H9 (cell line): ENCODE results near the gene SLC35A3. TPM values are rescaled to one million over a fixed set of nuclear protein-coding genes. Genes with fewer than 3 reads are reported as not detected.
"Not testable (repeated sequence)": the region's sequence is repeated elsewhere in the genome, so short reads cannot be mapped to it uniquely, and the experiment has no call there.

Experiments
- DNase-seq: peaks from one replicate; pipeline ENCODE4 v3.0.0-alpha.2; 2017
- H2AFZ ChIP-seq: one replicate; pipeline ENCODE4 v1.6.1; 2013; ENCODE audit warnings: mild to moderate bottlenecking, low read length, control low read depth, moderate library complexity
- H2AK5ac ChIP-seq: 2 replicates; pipeline ENCODE4 v1.6.1; 2013; ENCODE audit warnings: low read length, control low read depth, mixed read lengths; ENCODE audit not compliant: insufficient read length
- H2BK120ac ChIP-seq: one replicate; pipeline ENCODE4 v1.6.1; 2013; ENCODE audit warnings: low read depth, mild to moderate bottlenecking, low read length, control low read depth, inconsistent platforms; ENCODE audit not compliant: poor library complexity, severe bottlenecking
- H2BK12ac ChIP-seq: 2 replicates; pipeline ENCODE4 v1.6.1; 2013; ENCODE audit warnings: low read length, control low read depth, mixed read lengths, low read depth; ENCODE audit not compliant: insufficient read length
- H2BK15ac ChIP-seq: 2 replicates; pipeline ENCODE4 v1.6.1; 2013; ENCODE audit warnings: low read depth, low read length, control low read depth
- H2BK20ac ChIP-seq: one replicate; pipeline ENCODE4 v1.6.1; 2013; ENCODE audit warnings: low read depth, mild to moderate bottlenecking, low read length, control low read depth, inconsistent platforms; ENCODE audit not compliant: poor library complexity, severe bottlenecking
- H2BK5ac ChIP-seq: 2 replicates; pipeline ENCODE4 v1.6.1; 2013; ENCODE audit warnings: low read length, control low read depth, mixed read lengths; ENCODE audit not compliant: insufficient read length
- H3K14ac ChIP-seq: 2 replicates; pipeline ENCODE4 v1.6.1; 2013; ENCODE audit warnings: low read length, control low read depth; ENCODE audit not compliant: insufficient read depth
- H3K18ac ChIP-seq: 2 replicates; pipeline ENCODE4 v1.6.1; 2013; ENCODE audit warnings: low read depth, mild to moderate bottlenecking, mixed read lengths, low read length, control low read depth; ENCODE audit not compliant: insufficient read length
- H3K23ac ChIP-seq: 2 replicates; pipeline ENCODE4 v1.6.1; 2013; ENCODE audit warnings: low read length, control low read depth, mixed read lengths, low read depth; ENCODE audit not compliant: insufficient read length
- H3K23me2 ChIP-seq: 2 replicates; pipeline ENCODE4 v1.6.1; 2013; ENCODE audit warnings: low read depth, mild to moderate bottlenecking, mixed read lengths, low read length, control low read depth; ENCODE audit not compliant: insufficient read length, poor library complexity, severe bottlenecking
- H3K27ac ChIP-seq: 2 replicates; pipeline ENCODE4 v1.5.1; 2013; ENCODE audit warnings: low read length, control low read depth, mixed read lengths, low read depth; ENCODE audit not compliant: insufficient read length
- H3K27me3 ChIP-seq: 2 replicates; pipeline ENCODE4 v1.6.1; 2013; ENCODE audit warnings: low read length, control low read depth, inconsistent platforms; ENCODE audit not compliant: insufficient read depth
- H3K4ac ChIP-seq: 2 replicates; pipeline ENCODE4 v1.6.1; 2013; ENCODE audit warnings: low read depth, mild to moderate bottlenecking, control low read depth, inconsistent platforms, low read length, moderate library complexity
- H3K4me1 ChIP-seq: 2 replicates; pipeline ENCODE4 v1.6.1; 2013; ENCODE audit warnings: low read length, control low read depth, inconsistent platforms; ENCODE audit not compliant: insufficient read depth
- H3K4me2 ChIP-seq: 2 replicates; pipeline ENCODE4 v1.6.1; 2013; ENCODE audit warnings: low read length, control low read depth, mixed read lengths; ENCODE audit not compliant: insufficient read length, insufficient read depth
- H3K56ac ChIP-seq: 2 replicates; pipeline ENCODE4 v1.6.1; 2013; ENCODE audit warnings: low read depth, mild to moderate bottlenecking, mixed read lengths, low read length, control low read depth; ENCODE audit not compliant: insufficient read length
- H3K79me1 ChIP-seq: 2 replicates; pipeline ENCODE4 v1.6.1; 2013; ENCODE audit warnings: low read depth, mild to moderate bottlenecking, moderate library complexity, low read length, control low read depth, inconsistent platforms; ENCODE audit not compliant: insufficient read depth, poor library complexity, severe bottlenecking
- H3K79me2 ChIP-seq: 2 replicates; pipeline ENCODE4 v1.6.1; 2013; ENCODE audit warnings: low read length, control low read depth, inconsistent platforms; ENCODE audit not compliant: insufficient read depth
- H3K9ac ChIP-seq: 2 replicates; pipeline ENCODE4 v1.6.1; 2013; ENCODE audit warnings: low read length, control low read depth, mixed read lengths; ENCODE audit not compliant: insufficient read length; ENCODE audit errors: extremely low read depth
- H3K9me3 ChIP-seq: one replicate; pipeline ENCODE4 v1.6.1; 2013; ENCODE audit warnings: low read depth, low read length, inconsistent platforms; ENCODE audit not compliant: control insufficient read depth
- H3T11ph ChIP-seq: one replicate; pipeline ENCODE4 v1.6.1; 2013; ENCODE audit warnings: mild to moderate bottlenecking, low read length, control low read depth, inconsistent platforms
- H4K20me1 ChIP-seq: one replicate; pipeline ENCODE4 v1.6.1; 2013; ENCODE audit not compliant: control insufficient read depth, insufficient read length, insufficient read depth
- H4K5ac ChIP-seq: 2 replicates; pipeline ENCODE4 v1.6.1; 2013; ENCODE audit warnings: low read depth, mild to moderate bottlenecking, mixed read lengths, low read length, control low read depth; ENCODE audit not compliant: insufficient read length
- H4K8ac ChIP-seq: replicated peaks from 2 replicates; pipeline ENCODE4 v1.6.1; 2013; ENCODE audit warnings: low read length, control low read depth, mixed read lengths, low read depth; ENCODE audit not compliant: insufficient read length
- H4K91ac ChIP-seq: 2 replicates; pipeline ENCODE4 v1.6.1; 2013; ENCODE audit warnings: low read depth, mild to moderate bottlenecking, moderate library complexity, mixed read lengths, low read length, control low read depth; ENCODE audit not compliant: insufficient read length
- H3K27ac Mint-ChIP-seq, 3 experiments: 2 replicates in 2 of 3; 3 replicates in 1 of 3; pipeline ENCODE4 v1.8.0; 2020 to 2021; ENCODE audit warnings: mixed read lengths in 3 of 3, mild to moderate bottlenecking in 1 of 3, moderate library complexity in 1 of 3
- H3K27me3 Mint-ChIP-seq: 2 replicates; pipeline ENCODE4 v1.8.0; 2021; ENCODE audit warnings: low read depth, mild to moderate bottlenecking, moderate library complexity, mixed read lengths
- H3K36me3 Mint-ChIP-seq, 3 experiments: 2 replicates in 2 of 3; 3 replicates in 1 of 3; pipeline ENCODE4 v1.8.0; 2020 to 2021; ENCODE audit warnings: low read depth in 3 of 3, mixed read lengths in 3 of 3; ENCODE audit not compliant: insufficient read depth in 1 of 3
- H3K4me1 Mint-ChIP-seq, 2 experiments: 2 replicates each; pipeline ENCODE4 v1.8.0; 2020; ENCODE audit warnings: mixed read lengths in 2 of 2
- H3K4me3 Mint-ChIP-seq, 2 experiments: 2 replicates in 1 of 2; 3 replicates in 1 of 2; pipeline ENCODE4 v1.8.0; 2020 to 2021; ENCODE audit warnings: mild to moderate bottlenecking in 2 of 2, mixed read lengths in 2 of 2, moderate library complexity in 1 of 2
- H3K9me3 Mint-ChIP-seq, 2 experiments: 2 replicates in 1 of 2; 3 replicates in 1 of 2; pipeline ENCODE4 v1.8.0; 2020; ENCODE audit warnings: mild to moderate bottlenecking in 2 of 2, mixed read lengths in 2 of 2, moderate library complexity in 1 of 2
- WGBS: extraction: QIAGEN DNeasy Blood & Tissue Kit; methylation state at CpG from one replicate; pipeline ENCODE4 v1.1.7; 2013; ENCODE audit warnings: missing lambda C conversion rate, low lambda C conversion rate, mixed read lengths; ENCODE audit not compliant: insufficient read length; ENCODE audit errors: extremely low coverage; 5-methylcytosine and 5-hydroxymethylcytosine counted together
- total RNA-seq: library from RNA; stranded (reverse); gene quantifications from 2 replicates; pipeline ENCODE4 v1.2.1, GENCODE V29; 2021
- TF ChIP-seq, protein P1 (sequence below): fragments of 200-600 bp; sonication (generic); conservative IDR thresholded peaks from 3 replicates; pipeline ENCODE4 v1.8.0; 2021; ENCODE audit warnings: antibody characterized with exemption, mild to moderate bottlenecking

The SLC35A3 gene
- total RNA-seq, 1 experiment from 2014 or later: 15.1 TPM

DNA sequence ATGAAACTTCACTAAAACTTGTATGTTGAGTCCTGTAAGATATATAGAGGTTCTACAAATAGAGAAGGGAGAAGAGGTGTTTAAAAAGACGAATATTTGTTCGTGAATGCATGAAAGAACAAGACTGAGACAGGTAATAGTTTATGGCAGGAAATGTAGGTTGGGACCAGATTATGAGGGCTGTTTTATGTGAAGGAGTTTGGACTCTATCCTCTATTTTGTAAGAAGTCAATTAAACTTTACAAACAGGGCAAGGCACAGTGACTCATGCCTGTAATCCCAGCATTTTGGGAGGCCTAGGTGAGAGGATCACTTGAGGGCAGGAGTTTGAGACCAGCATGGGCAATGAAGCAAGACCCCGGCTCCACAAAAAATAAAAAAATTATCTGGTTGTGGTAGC, 5.7 kb downstream of the SLC35A3 start:
- H2AK5ac ChIP-seq: no peak overlapping the region
- H3K23ac ChIP-seq: no peak overlapping the region
- peaks cover 0 to 5% (median 4%) of the 10 kb centered on the region in 3 experiments; a peak in 4 of 7 replicates for H3K36me3 Mint-ChIP-seq
- peaks cover 2% of the 10 kb centered on the region; the same call in 1 of the 2 replicates for H3K4me1 ChIP-seq
- H3K79me1 ChIP-seq: peaks cover 3% of the 10 kb centered on the region
- WGBS: 100% methylated on average over 2 of the region's 3 CpGs
- TF ChIP-seq, protein P1, sequence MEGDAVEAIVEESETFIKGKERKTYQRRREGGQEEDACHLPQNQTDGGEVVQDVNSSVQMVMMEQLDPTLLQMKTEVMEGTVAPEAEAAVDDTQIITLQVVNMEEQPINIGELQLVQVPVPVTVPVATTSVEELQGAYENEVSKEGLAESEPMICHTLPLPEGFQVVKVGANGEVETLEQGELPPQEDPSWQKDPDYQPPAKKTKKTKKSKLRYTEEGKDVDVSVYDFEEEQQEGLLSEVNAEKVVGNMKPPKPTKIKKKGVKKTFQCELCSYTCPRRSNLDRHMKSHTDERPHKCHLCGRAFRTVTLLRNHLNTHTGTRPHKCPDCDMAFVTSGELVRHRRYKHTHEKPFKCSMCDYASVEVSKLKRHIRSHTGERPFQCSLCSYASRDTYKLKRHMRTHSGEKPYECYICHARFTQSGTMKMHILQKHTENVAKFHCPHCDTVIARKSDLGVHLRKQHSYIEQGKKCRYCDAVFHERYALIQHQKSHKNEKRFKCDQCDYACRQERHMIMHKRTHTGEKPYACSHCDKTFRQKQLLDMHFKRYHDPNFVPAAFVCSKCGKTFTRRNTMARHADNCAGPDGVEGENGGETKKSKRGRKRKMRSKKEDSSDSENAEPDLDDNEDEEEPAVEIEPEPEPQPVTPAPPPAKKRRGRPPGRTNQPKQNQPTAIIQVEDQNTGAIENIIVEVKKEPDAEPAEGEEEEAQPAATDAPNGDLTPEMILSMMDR: no peak
- no peak overlapping the region for H2BK5ac ChIP-seq
- H4K5ac ChIP-seq: no peak overlapping the region
- H3K27ac Mint-ChIP-seq: no peak overlapping the region
- no peak overlapping the region for H3K27ac ChIP-seq
- H3K4ac ChIP-seq: no peak overlapping the region
- H3K23me2 ChIP-seq: no peaks in the 10 kb centered on the region
- H4K8ac ChIP-seq: no peak overlapping the region
- no peaks in the 10 kb centered on the region for H3K27me3 Mint-ChIP-seq
- H2AFZ ChIP-seq: no peak overlapping the region
- no peaks in the 10 kb centered on the region for H3K27me3 ChIP-seq
- no peak for DNase-seq
- no peak overlapping the region for H3K4me3 Mint-ChIP-seq
- H2BK15ac ChIP-seq: no peak overlapping the region
- H3K56ac ChIP-seq: no peak overlapping the region
- H2BK20ac ChIP-seq: no peak overlapping the region
- no peak overlapping the region for H2BK120ac ChIP-seq
- H3K4me2 ChIP-seq: no peak overlapping the region
- no peak overlapping the region for H2BK12ac ChIP-seq
- H3K14ac ChIP-seq: no peak overlapping the region
- peaks cover 4 to 5% of the 10 kb centered on the region in 2 experiments for H3K4me1 Mint-ChIP-seq
- H3K79me2 ChIP-seq: no peaks in the 10 kb centered on the region; the same call in 1 of the 2 replicates
- no peak overlapping the region for H4K91ac ChIP-seq
- no peaks in the 10 kb centered on the region for H4K20me1 ChIP-seq
- H3K9me3 ChIP-seq: no peaks in the 10 kb centered on the region
- H3T11ph ChIP-seq: no peak overlapping the region
- no peaks in the 10 kb centered on the region; a peak in 1 of 5 replicates for H3K9me3 Mint-ChIP-seq
- H3K9ac ChIP-seq: no peak overlapping the region
- no peak overlapping the region for H3K18ac ChIP-seq

DNA sequence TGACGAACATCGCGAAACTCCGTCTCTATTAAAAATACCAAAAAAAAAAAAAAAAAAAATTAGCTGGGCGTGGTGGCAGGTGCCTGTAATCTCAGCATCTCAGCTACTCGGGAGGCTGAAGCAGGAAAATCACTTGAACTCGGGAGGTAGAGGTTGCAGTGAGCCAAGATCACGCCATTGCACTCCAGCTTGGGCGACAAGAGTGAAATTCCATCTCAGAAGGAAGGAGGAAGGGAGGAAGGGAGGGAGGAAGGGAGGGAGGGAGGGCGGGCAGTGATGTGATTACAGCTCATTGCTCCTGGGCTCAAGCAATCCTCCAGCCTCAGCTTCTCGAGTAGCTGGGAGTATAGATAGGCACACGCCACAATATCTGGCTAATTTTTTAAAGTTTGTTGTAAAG, 7.5 kb downstream of the SLC35A3 start:
- not testable (repeated sequence) for H3K23ac ChIP-seq, H3K4me2 ChIP-seq, DNase-seq, H3K9me3 Mint-ChIP-seq, H2BK12ac ChIP-seq, H3K27ac ChIP-seq, H4K91ac ChIP-seq, H3K36me3 Mint-ChIP-seq, H3K79me1 ChIP-seq, H2BK5ac ChIP-seq, H3K14ac ChIP-seq, H4K5ac ChIP-seq, H3K23me2 ChIP-seq, H3T11ph ChIP-seq, H3K27me3 ChIP-seq, H3K56ac ChIP-seq, H2AK5ac ChIP-seq, H3K4me1 ChIP-seq, H4K20me1 ChIP-seq, H2BK120ac ChIP-seq, H2BK20ac ChIP-seq, H3K79me2 ChIP-seq, H3K18ac ChIP-seq, H3K9me3 ChIP-seq, H3K4me1 Mint-ChIP-seq, H2AFZ ChIP-seq, H3K9ac ChIP-seq, H4K8ac ChIP-seq, H3K4ac ChIP-seq, H3K4me3 Mint-ChIP-seq, H2BK15ac ChIP-seq, H3K27me3 Mint-ChIP-seq
- peak overlapping the region in 1 of 3 experiments; percentile 84; a peak in 2 of 7 replicates for H3K27ac Mint-ChIP-seq
- WGBS: no CpG with 5 or more reads among the region's 12 CpGs
